Measurements from ENCODE around the gene GSN. TPM values are rescaled to one million over a fixed set of nuclear protein-coding genes. Genes with fewer than 3 reads are reported as not detected.
A peak's percentile ranks its signal among the peaks of the same experiment; 100 is the strongest.

GSN gene
- total RNA-seq, 5 donors from 2014 or later (not counting 1 experiment from before 2014, with no cell fraction given) = 6.3 to 8.8 (median 8.4) TPM

GRCh38 chr9:121363622-121363961 lies 95.6 kb downstream of the GSN start:
- Mint-ChIP-seq H3K27me3 (no peaks in the 10 kb centered on the region), H3K4me1 (peaks cover 33 to 82% (median 76%) of the 10 kb centered on the region in 3 donors), H3K27ac (peak overlapping the region; percentile 9 to 59), H3K36me3 (peaks cover 5% of the 10 kb centered on the region), H3K4me3 (no peak overlapping the region), H3K9me3 (no peaks in the 10 kb centered on the region)
- H3K36me3 ChIP-seq (ENCODE audit: control insufficient read depth in 2 of 2, extremely low read depth in 1 of 2, insufficient read depth in 1 of 2, low read length in 1 of 2) = no peaks in the 10 kb centered on the region
- no peak for DNase-seq
- ATAC-seq (replicated peaks in 1 of 4) = no peak
- H3K9me3 ChIP-seq = no peaks in the 10 kb centered on the region
- CTCF ChIA-PET = interaction anchor here in 1 of 2 donors (1.7 to 1.8 kb wide), 2 partner anchors 10 to 44 kb away, joined by 4 to 9 read pairs; no protein-coding TSS in a partner anchor
- no peak overlapping the region for H3K27ac ChIP-seq (ENCODE audit: low read length)
- peaks cover 0 to 13% of the 10 kb centered on the region in 2 experiments for H3K4me1 ChIP-seq (ENCODE audit: control insufficient read depth in 1 of 2, extremely low read depth in 1 of 2, insufficient read depth in 2 of 2, low read length in 2 of 2)
- POLR2A ChIA-PET = interaction anchor here in 1 of 2 donors (0.8 kb wide), 1 partner anchor 8 kb away, joined by 4 read pairs; no protein-coding TSS in a partner anchor
- no CpG with 5 or more reads among the region's 1 CpG for WGBS (ENCODE audit: insufficient coverage)
- no peak overlapping the region for H3K4me3 ChIP-seq (ENCODE audit: control insufficient read depth in 1 of 2, extremely low read depth in 1 of 2, low read length in 1 of 2)
- no peaks in the 10 kb centered on the region for H3K27me3 ChIP-seq (replicated peaks in 1 of 2; ENCODE audit: control insufficient read depth in 2 of 2, extremely low read depth in 1 of 2, insufficient read depth in 2 of 2, low read length in 1 of 2)

GRCh38 chr9:121364077-121364476 lies 96.1 kb downstream of the GSN start:
- H3K4me3 ChIP-seq (ENCODE audit: control insufficient read depth in 1 of 2, extremely low read depth in 1 of 2, low read length in 1 of 2) = no peak overlapping the region
- Mint-ChIP-seq H3K36me3 (peaks cover 5% of the 10 kb centered on the region), H3K9me3 (no peaks in the 10 kb centered on the region), H3K27ac (peak overlapping the region; percentile 9 to 59), H3K4me1 (peaks cover 33 to 82% (median 75%) of the 10 kb centered on the region in 3 donors), H3K27me3 (no peaks in the 10 kb centered on the region), H3K4me3 (no peak overlapping the region)
- POLR2A ChIA-PET = no interaction called here
- H3K4me1 ChIP-seq (ENCODE audit: control insufficient read depth in 1 of 2, extremely low read depth in 1 of 2, insufficient read depth in 2 of 2, low read length in 2 of 2) = peaks cover 2 to 14% of the 10 kb centered on the region in 2 experiments
- H3K36me3 ChIP-seq (ENCODE audit: control insufficient read depth in 2 of 2, extremely low read depth in 1 of 2, insufficient read depth in 1 of 2, low read length in 1 of 2) = no peaks in the 10 kb centered on the region
- H3K27ac ChIP-seq (ENCODE audit: low read length) = no peak overlapping the region
- no peak for DNase-seq
- CTCF ChIA-PET = interaction anchor here in 1 of 2 donors (0.6 to 1.8 kb wide), 4 partner anchors 9 to 44 kb away, joined by 3 to 9 read pairs (median 4); no protein-coding TSS in a partner anchor
- no peak for ATAC-seq (replicated peaks in 1 of 4)
- no peaks in the 10 kb centered on the region for H3K27me3 ChIP-seq (replicated peaks in 1 of 2; ENCODE audit: control insufficient read depth in 2 of 2, extremely low read depth in 1 of 2, insufficient read depth in 2 of 2, low read length in 1 of 2)
- WGBS (ENCODE audit: insufficient coverage) = no CpG with 5 or more reads among the region's 5 CpGs
- no peaks in the 10 kb centered on the region for H3K9me3 ChIP-seq

- H3K4me1 Mint-ChIP-seq = peaks cover 32 to 80% (median 68%) of the 10 kb centered on the region in 3 donors
- Histone ChIP-seq H3K27me3 (replicated peaks in 1 of 2; ENCODE audit: control insufficient read depth in 2 of 2, extremely low read depth in 1 of 2, insufficient read depth in 2 of 2, low read length in 1 of 2) (no peaks in the 10 kb centered on the region), H3K27ac (ENCODE audit: low read length) (peak overlapping the region; percentile 7)
These were observed 96.9 kb downstream of the GSN start for GRCh38 chr9:121364886-121365285.

GRCh38 chr9:121365564-121365963 lies 97.6 kb downstream of the GSN start:
- ChIA-PET POLR2A (no interaction called here), CTCF (interaction anchor here in 1 of 2 donors (0.6 kb wide), 1 partner anchor 25 kb away, joined by 4 read pairs; no protein-coding TSS in a partner anchor)
- ATAC-seq (replicated peaks in 1 of 4) (no peak), DNase-seq (no peak)
- peaks cover 5% of the 10 kb centered on the region for H3K36me3 Mint-ChIP-seq
- Histone ChIP-seq H3K4me1 (ENCODE audit: control insufficient read depth in 1 of 2, extremely low read depth in 1 of 2, insufficient read depth in 2 of 2, low read length in 2 of 2) (peaks cover 6 to 26% of the 10 kb centered on the region in 2 experiments), H3K27me3 (replicated peaks in 1 of 2; ENCODE audit: control insufficient read depth in 2 of 2, extremely low read depth in 1 of 2, insufficient read depth in 2 of 2, low read length in 1 of 2) (no peaks in the 10 kb centered on the region), H3K36me3 (ENCODE audit: control insufficient read depth in 2 of 2, extremely low read depth in 1 of 2, insufficient read depth in 1 of 2, low read length in 1 of 2) (no peaks in the 10 kb centered on the region), H3K27ac (ENCODE audit: low read length) (no peak overlapping the region), H3K9me3 (no peaks in the 10 kb centered on the region), H3K4me3 (ENCODE audit: control insufficient read depth in 1 of 2, extremely low read depth in 1 of 2, low read length in 1 of 2) (no peak overlapping the region)
- peaks cover 0 to 4% (median 0%) of the 10 kb centered on the region in 3 donors for H3K9me3 Mint-ChIP-seq
- H3K27ac Mint-ChIP-seq = peak overlapping the region; percentile 59 to 69
- H3K4me3 Mint-ChIP-seq = no peak overlapping the region
- no peaks in the 10 kb centered on the region for H3K27me3 Mint-ChIP-seq
- H3K4me1 Mint-ChIP-seq = peaks cover 37 to 80% (median 67%) of the 10 kb centered on the region in 3 donors
- no CpG with 5 or more reads among the region's 2 CpGs for WGBS (ENCODE audit: insufficient coverage)

More at GRCh38 chr9:121364886-121365285, 96.9 kb downstream of the GSN start:
- Mint-ChIP-seq H3K36me3 (peaks cover 5% of the 10 kb centered on the region), H3K4me3 (no peak overlapping the region), H3K9me3 (no peaks in the 10 kb centered on the region), H3K27ac (peak overlapping the region; percentile 59 to 69), H3K27me3 (no peaks in the 10 kb centered on the region)
- Histone ChIP-seq H3K4me1 (ENCODE audit: control insufficient read depth in 1 of 2, extremely low read depth in 1 of 2, insufficient read depth in 2 of 2, low read length in 2 of 2) (peaks cover 6 to 21% of the 10 kb centered on the region in 2 experiments), H3K9me3 (no peaks in the 10 kb centered on the region), H3K36me3 (ENCODE audit: control insufficient read depth in 2 of 2, extremely low read depth in 1 of 2, insufficient read depth in 1 of 2, low read length in 1 of 2) (no peaks in the 10 kb centered on the region), H3K4me3 (ENCODE audit: control insufficient read depth in 1 of 2, extremely low read depth in 1 of 2, low read length in 1 of 2) (no peak overlapping the region)
- ATAC-seq (replicated peaks in 1 of 4) = no peak
- CTCF ChIA-PET = interaction anchor here in 1 of 2 donors (0.6 to 1.8 kb wide), 4 partner anchors 10 to 45 kb away, joined by 4 to 9 read pairs (median 4); no protein-coding TSS in a partner anchor
- POLR2A ChIA-PET = interaction anchor here in 1 of 2 donors (0.6 kb wide), 1 partner anchor 11 kb away, joined by 7 read pairs; no protein-coding TSS in a partner anchor
- DNase-seq = no peak

- CTCF ChIA-PET = interaction anchor here in 1 of 2 donors (0.6 kb wide), 1 partner anchor 185 kb away, joined by 3 read pairs; no protein-coding TSS in a partner anchor
These were observed 98.7 kb downstream of the GSN start for GRCh38 chr9:121366611-121367192.

GRCh38 chr9:121367306-121368137 lies 99.6 kb downstream of the GSN start:
- ChIA-PET CTCF (no interaction called here), POLR2A (no interaction called here)
- Histone ChIP-seq H3K36me3 (ENCODE audit: control insufficient read depth in 2 of 2, extremely low read depth in 1 of 2, insufficient read depth in 1 of 2, low read length in 1 of 2) (no peaks in the 10 kb centered on the region), H3K4me1 (ENCODE audit: control insufficient read depth in 1 of 2, extremely low read depth in 1 of 2, insufficient read depth in 2 of 2, low read length in 2 of 2) (peaks cover 6 to 25% of the 10 kb centered on the region in 2 experiments), H3K4me3 (ENCODE audit: control insufficient read depth in 1 of 2, extremely low read depth in 1 of 2, low read length in 1 of 2) (peak overlapping the region in 1 of 2 donors; percentile 97), H3K27ac (ENCODE audit: low read length) (peak overlapping the region; percentile 84), H3K27me3 (replicated peaks in 1 of 2; ENCODE audit: control insufficient read depth in 2 of 2, extremely low read depth in 1 of 2, insufficient read depth in 2 of 2, low read length in 1 of 2) (no peaks in the 10 kb centered on the region), H3K9me3 (no peaks in the 10 kb centered on the region)
- peak overlapping the region; percentile 86 to 96 for H3K27ac Mint-ChIP-seq
- peak overlapping the region; percentile 89 to 91 (median 89) for H3K4me3 Mint-ChIP-seq
- no peak for DNase-seq
- H3K4me1 Mint-ChIP-seq = peaks cover 45 to 82% (median 72%) of the 10 kb centered on the region in 3 donors
- ATAC-seq (replicated peaks in 1 of 4) = no peak
- peaks cover 0 to 4% (median 0%) of the 10 kb centered on the region in 3 donors for H3K9me3 Mint-ChIP-seq
- 71% methylated on average over 2 of the region's 4 CpGs for WGBS (ENCODE audit: insufficient coverage)
- H3K27me3 Mint-ChIP-seq = no peaks in the 10 kb centered on the region
- peaks cover 5% of the 10 kb centered on the region for H3K36me3 Mint-ChIP-seq

More at GRCh38 chr9:121366611-121367192, 98.7 kb downstream of the GSN start:
- WGBS (ENCODE audit: insufficient coverage) = 100% methylated on average over 2 of the region's 5 CpGs
- peak overlapping the region; percentile 9 for H3K27ac ChIP-seq (ENCODE audit: low read length)
- peak overlapping the region in 2 of 3 donors; percentile 47 to 64 for H3K4me3 Mint-ChIP-seq
- peaks cover 0 to 4% (median 0%) of the 10 kb centered on the region in 3 donors for H3K9me3 Mint-ChIP-seq
- H3K4me1 ChIP-seq (ENCODE audit: control insufficient read depth in 1 of 2, extremely low read depth in 1 of 2, insufficient read depth in 2 of 2, low read length in 2 of 2) = peaks cover 6 to 26% of the 10 kb centered on the region in 2 experiments
- H3K4me3 ChIP-seq (ENCODE audit: control insufficient read depth in 1 of 2, extremely low read depth in 1 of 2, low read length in 1 of 2) = no peak overlapping the region
- peak overlapping the region; percentile 12 to 75 for H3K27ac Mint-ChIP-seq
- H3K27me3 ChIP-seq (replicated peaks in 1 of 2; ENCODE audit: control insufficient read depth in 2 of 2, extremely low read depth in 1 of 2, insufficient read depth in 2 of 2, low read length in 1 of 2) = no peaks in the 10 kb centered on the region
- no peaks in the 10 kb centered on the region for H3K9me3 ChIP-seq
- no peaks in the 10 kb centered on the region for H3K36me3 ChIP-seq (ENCODE audit: control insufficient read depth in 2 of 2, extremely low read depth in 1 of 2, insufficient read depth in 1 of 2, low read length in 1 of 2)
- POLR2A ChIA-PET = interaction anchor here in 1 of 2 donors (0.6 kb wide), 1 partner anchor 245 kb away, joined by 3 read pairs; no protein-coding TSS in a partner anchor
- H3K36me3 Mint-ChIP-seq = peaks cover 5% of the 10 kb centered on the region
- H3K27me3 Mint-ChIP-seq = no peaks in the 10 kb centered on the region
- ATAC-seq (replicated peaks in 1 of 4) (no peak), DNase-seq (no peak)
- peaks cover 45 to 79% (median 68%) of the 10 kb centered on the region in 3 donors for H3K4me1 Mint-ChIP-seq
